CD14-positive monocyte (primary cell): ENCODE results near the gene RIBC1. TPM values are rescaled to one million over a fixed set of nuclear protein-coding genes. Genes with fewer than 3 reads are reported as not detected.

Experiments used
- DNase-seq, 3 donors: peaks; one replicate each; pipeline ENCODE4 v3.0.0-alpha.2; 2011 to 2022
- H2AFZ ChIP-seq: 2 replicates; pipeline ENCODE4 v1.6.0; 2012; ENCODE audit warnings: mild to moderate bottlenecking, low read depth, low read length, inconsistent platforms; ENCODE audit not compliant: insufficient read depth, poor library complexity, severe bottlenecking
- H3K27ac ChIP-seq, 2 donors: 1 replicate in 1 of 2; 2 replicates in 1 of 2; pipeline ENCODE4 v1.5.1; 2012 to 2013; ENCODE audit warnings: low read length in 2 of 2, control low read depth in 1 of 2, inconsistent platforms in 1 of 2, low read depth in 1 of 2, mild to moderate bottlenecking in 1 of 2
- H3K27me3 ChIP-seq, 2 donors: one replicate each; pipeline versions ENCODE4 v1.6.0 to v1.6.1; 2011 to 2013; ENCODE audit warnings: low read length in 2 of 2; ENCODE audit not compliant: control insufficient read depth in 2 of 2, insufficient read depth in 2 of 2
- H3K36me3 ChIP-seq, 2 donors: replicated peaks in 1 of 2; 1 replicate in 1 of 2; 2 replicates in 1 of 2; pipeline versions ENCODE4 v1.5.1 to v1.6.1; 2012 to 2013; ENCODE audit warnings: low read length in 2 of 2, control low read depth in 1 of 2, inconsistent platforms in 1 of 2, mild to moderate bottlenecking in 1 of 2; ENCODE audit not compliant: insufficient read depth in 2 of 2, control insufficient read depth in 1 of 2
- H3K4me1 ChIP-seq, 2 donors: 1 replicate in 1 of 2; 2 replicates in 1 of 2; pipeline versions ENCODE4 v1.5.1 to v1.6.1; 2012 to 2013; ENCODE audit warnings: low read length in 2 of 2, control low read depth in 1 of 2, inconsistent platforms in 1 of 2, mild to moderate bottlenecking in 1 of 2, moderate library complexity in 1 of 2; ENCODE audit not compliant: insufficient read depth in 2 of 2, control insufficient read depth in 1 of 2
- H3K4me2 ChIP-seq: replicated peaks from 2 replicates; pipeline ENCODE3; 2012; ENCODE audit warnings: low read length, moderate library complexity, mild to moderate bottlenecking; ENCODE audit not compliant: poor library complexity, severe bottlenecking; ENCODE audit errors: extremely low read depth
- H3K4me3 ChIP-seq, 3 experiments: fragments of 200-600 bp in 1 of 3; sonication (generic) in 1 of 3; replicated peaks in 1 of 3; 1 replicate in 2 of 3; 2 replicates in 1 of 3; pipeline ENCODE4 v1.5.1; 2011 to 2013; ENCODE audit warnings: low read length in 3 of 3, mild to moderate bottlenecking in 3 of 3, control low read depth in 2 of 3, low read depth in 2 of 3, inconsistent platforms in 1 of 3, moderate library complexity in 1 of 3
- H3K79me2 ChIP-seq: 2 replicates; pipeline ENCODE4 v1.6.0; 2012; ENCODE audit warnings: mild to moderate bottlenecking, control low read depth, inconsistent platforms, low read length, moderate library complexity; ENCODE audit not compliant: insufficient read depth
- H3K9ac ChIP-seq: 2 replicates; pipeline ENCODE4 v1.6.0; 2017; ENCODE audit warnings: low read length, mild to moderate bottlenecking; ENCODE audit not compliant: insufficient read depth, poor library complexity, severe bottlenecking
- H3K9me3 ChIP-seq, 2 donors: replicated peaks in 1 of 2; 1 replicate in 1 of 2; 2 replicates in 1 of 2; pipeline versions ENCODE4 v1.5.1 to v1.6.1; 2012 to 2013; ENCODE audit warnings: low read length in 2 of 2, control low read depth in 1 of 2; ENCODE audit not compliant: control insufficient read depth in 1 of 2, insufficient read depth in 1 of 2
- H4K20me1 ChIP-seq: 2 replicates; pipeline ENCODE4 v1.6.0; 2012; ENCODE audit warnings: mild to moderate bottlenecking, low read length, control low read depth, moderate library complexity; ENCODE audit not compliant: insufficient read depth
- H3K27ac Mint-ChIP-seq, 7 donors: one replicate each; pipeline ENCODE4 v1.8.0; 2020; ENCODE audit warnings: mild to moderate bottlenecking in 7 of 7, mixed read lengths in 7 of 7, moderate library complexity in 6 of 7, inconsistent platforms in 2 of 7
- H3K27me3 Mint-ChIP-seq, 3 donors: one replicate each; pipeline ENCODE4 v1.8.0; 2021 to 2022; ENCODE audit warnings: low read depth in 3 of 3, mild to moderate bottlenecking in 3 of 3, mixed read lengths in 3 of 3, moderate library complexity in 3 of 3, inconsistent platforms in 1 of 3
- H3K36me3 Mint-ChIP-seq, 2 donors: one replicate each; pipeline ENCODE4 v1.8.0; 2020; ENCODE audit warnings: mixed read lengths in 2 of 2, inconsistent platforms in 1 of 2, mild to moderate bottlenecking in 1 of 2
- H3K4me1 Mint-ChIP-seq: one replicate; pipeline ENCODE4 v1.8.0; 2020; ENCODE audit warnings: mild to moderate bottlenecking, mixed read lengths
- H3K4me3 Mint-ChIP-seq, 2 donors: one replicate each; pipeline ENCODE4 v1.8.0; 2020; ENCODE audit warnings: mild to moderate bottlenecking in 2 of 2, mixed read lengths in 2 of 2, moderate library complexity in 1 of 2
- H3K9me3 Mint-ChIP-seq, 7 donors: one replicate each; pipeline ENCODE4 v1.8.0; 2020 to 2022; ENCODE audit warnings: mixed read lengths in 7 of 7, mild to moderate bottlenecking in 6 of 7, moderate library complexity in 6 of 7, inconsistent platforms in 2 of 7
- CTCF ChIP-seq: fragments of 200-600 bp; IDR thresholded peaks from one replicate; pipeline ENCODE4 v1.8.0; 2022; ENCODE audit warnings: antibody characterized with exemption, mild to moderate bottlenecking
- WGBS: methylation state at CpG from one replicate; pipeline ENCODE4 v1.1.5; 2013; ENCODE audit warnings: missing lambda C conversion rate; ENCODE audit not compliant: insufficient coverage; 5-methylcytosine and 5-hydroxymethylcytosine counted together
- intact Hi-C, 2 donors: fragments of 100-400 bp; cut with micrococcal nuclease; formaldehyde crosslinking; loops; one replicate each; pipeline versions ENCODE4 v1.15.0 to v1.15.1; 2023
- polyA plus RNA-seq, 3 donors: library from polyadenylated mRNA; depleted of rRNA in 1 of 3; unstranded in 2 of 3; stranded (reverse) in 1 of 3; fragments of 300-500 nt in 2 of 3; fragments of >200 nt in 1 of 3; fragmentation: Illumina TruSeq in 2 of 3; gene quantifications; 1 replicate in 2 of 3; 2 replicates in 1 of 3; pipeline ENCODE4 v1.2.3, GENCODE V29; 2012 to 2021

RIBC1 gene
- polyA plus RNA-seq, 3 donors: 0.31 to 0.35 TPM; not detected in 1

- Histone ChIP-seq H3K9ac (no peak overlapping the region), H3K36me3 (peaks cover 64 to 100% of the 10 kb centered on the region in 2 donors), H4K20me1 (no peaks in the 10 kb centered on the region), H3K9me3 (no peaks in the 10 kb centered on the region), H3K4me2 (no peak overlapping the region), H3K27me3 (no peaks in the 10 kb centered on the region), H3K79me2 (no peaks in the 10 kb centered on the region), H3K27ac (no peak overlapping the region), H3K4me3 (no peak overlapping the region), H2AFZ (no peak overlapping the region), H3K4me1 (no peaks in the 10 kb centered on the region)
- peaks cover 55 to 92% of the 10 kb centered on the region in 2 donors for H3K36me3 Mint-ChIP-seq
- no peak for TF ChIP-seq CTCF
- DNase-seq: no peak
- no peaks in the 10 kb centered on the region for H3K4me1 Mint-ChIP-seq
- H3K27me3 Mint-ChIP-seq: peaks cover 0 to 2% (median 1%) of the 10 kb centered on the region in 3 donors
- H3K9me3 Mint-ChIP-seq: no peaks in the 10 kb centered on the region
- H3K27ac Mint-ChIP-seq: no peak overlapping the region
- no peak overlapping the region for H3K4me3 Mint-ChIP-seq
- WGBS: no CpG with 5 or more reads among the region's 1 CpG
- intact Hi-C loops: no loop called here
Observed at GRCh38 chrX:53398216-53398615, 24.5 kb upstream of the RIBC1 start.

DNA sequence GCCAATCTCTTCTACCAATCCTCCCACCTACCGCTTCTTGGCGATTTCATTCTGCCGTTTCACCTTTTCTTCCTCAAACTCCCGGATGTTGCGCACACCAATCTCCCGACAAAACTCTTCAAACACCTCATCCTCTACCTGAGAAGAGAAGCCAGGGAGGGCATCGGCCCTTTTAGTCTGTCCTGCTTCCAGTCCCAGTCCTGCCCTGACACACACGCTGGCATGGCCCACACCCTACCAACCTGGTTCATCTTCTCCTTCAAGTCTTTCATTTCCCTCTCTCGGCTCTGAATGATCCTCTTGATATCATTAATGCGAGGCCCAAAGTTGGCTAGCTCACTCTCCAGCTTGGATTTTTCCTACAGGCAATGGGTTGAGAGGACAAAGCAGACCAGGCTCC is 19.1 kb upstream of the RIBC1 start:
- WGBS: 100% methylated on average over 2 of the region's 10 CpGs
- H3K36me3 Mint-ChIP-seq: peaks cover 65 to 91% of the 10 kb centered on the region in 2 donors
- peaks cover 0 to 3% (median 0%) of the 10 kb centered on the region in 7 donors for H3K9me3 Mint-ChIP-seq
- no peaks in the 10 kb centered on the region for H3K9me3 ChIP-seq
- intact Hi-C loops: no loop called here
- no peaks in the 10 kb centered on the region for H3K4me1 Mint-ChIP-seq
- H3K4me3 Mint-ChIP-seq: no peak overlapping the region
- no peak overlapping the region for H3K4me2 ChIP-seq
- DNase-seq: no peak
- no peak overlapping the region for H3K9ac ChIP-seq
- no peaks in the 10 kb centered on the region for H4K20me1 ChIP-seq
- H3K27me3 Mint-ChIP-seq: peaks cover 0 to 1% (median 0%) of the 10 kb centered on the region in 3 donors
- no peaks in the 10 kb centered on the region for H3K4me1 ChIP-seq
- no peak for TF ChIP-seq CTCF
- H3K27me3 ChIP-seq: no peaks in the 10 kb centered on the region
- no peaks in the 10 kb centered on the region for H3K79me2 ChIP-seq
- H3K36me3 ChIP-seq: peaks cover 77 to 100% of the 10 kb centered on the region in 2 donors
- H2AFZ ChIP-seq: no peak overlapping the region
- no peak overlapping the region for H3K4me3 ChIP-seq
- no peak overlapping the region for H3K27ac ChIP-seq
- no peak overlapping the region for H3K27ac Mint-ChIP-seq
